ENCODE data around the gene TBCD.

The TBCD gene

GRCh38 chr17:82977606-82978005, 225.7 kb downstream of the TBCD start:
- Histone ChIP-seq H3K27ac (ENCODE audit: extremely low read depth, low read depth, low read length) (no peak overlapping the region), H3K9me3 (ENCODE audit: control insufficient read depth, insufficient read depth, low read depth, low read length) (no peaks in the 10 kb centered on the region), H3K4me1 (ENCODE audit: control insufficient read depth, insufficient read depth, low read length) (no peaks in the 10 kb centered on the region), H3K4me3 (ENCODE audit: low read depth, low read length) (no peak overlapping the region), H3K36me3 (ENCODE audit: control insufficient read depth in 2 of 2, insufficient read depth in 1 of 2, low read length in 2 of 2) (no peaks in the 10 kb centered on the region)
- POLR2A ChIA-PET: no interaction called here
- no peak for TF ChIP-seq ZNF169 (tag by site-specific recombination; IDR thresholded peaks at IDR 0.05)
- no peak for TF ChIP-seq ZBTB26 (tag by site-specific recombination; optimal IDR thresholded peaks at IDR 0.05)
- TF ChIP-seq ZNF341 (tag by site-specific recombination; IDR thresholded peaks at IDR 0.05; ENCODE audit: low read depth): peak; percentile 35; the same call in 1 of the 2 replicates
- TF ChIP-seq ZSCAN16 (tag by site-specific recombination; IDR thresholded peaks at IDR 0.05): no peak
- CTCF ChIA-PET: no interaction called here

DNA sequence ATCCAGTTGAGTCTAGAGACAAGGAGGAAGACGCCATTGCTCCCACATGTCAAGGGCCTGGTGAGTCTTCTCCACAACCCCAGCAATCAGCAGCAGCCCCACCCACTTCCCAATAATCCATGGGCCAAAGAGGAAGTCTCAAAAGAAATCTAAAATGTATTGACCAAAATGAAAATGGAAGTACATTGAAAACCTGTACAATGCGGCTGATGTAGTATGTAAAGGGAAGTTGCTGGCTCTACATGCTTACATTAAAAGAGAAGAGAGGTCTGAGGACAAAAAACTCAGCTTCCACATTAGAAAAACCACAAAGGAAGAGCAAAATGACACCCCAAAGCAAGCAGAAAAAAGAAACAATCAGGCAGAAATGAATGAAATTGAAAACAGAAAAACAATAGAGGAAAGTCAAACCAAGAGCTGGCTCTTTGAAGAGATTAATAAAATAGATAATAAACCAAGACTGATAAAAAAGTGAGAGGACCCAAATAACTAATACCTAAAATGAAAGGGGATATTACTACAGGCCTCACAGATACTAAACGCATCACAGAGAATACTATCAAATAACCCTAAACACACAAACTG, 227.0 kb downstream of the TBCD start:
- H3K4me3 ChIP-seq (ENCODE audit: low read depth, low read length): no peak overlapping the region
- no peaks in the 10 kb centered on the region for H3K9me3 ChIP-seq (ENCODE audit: control insufficient read depth, insufficient read depth, low read depth, low read length)
- TF ChIP-seq SCRT1 (tag by site-specific recombination; IDR thresholded peaks at IDR 0.05; ENCODE audit: borderline replicate concordance): no peak
- TF ChIP-seq, protein P1, sequence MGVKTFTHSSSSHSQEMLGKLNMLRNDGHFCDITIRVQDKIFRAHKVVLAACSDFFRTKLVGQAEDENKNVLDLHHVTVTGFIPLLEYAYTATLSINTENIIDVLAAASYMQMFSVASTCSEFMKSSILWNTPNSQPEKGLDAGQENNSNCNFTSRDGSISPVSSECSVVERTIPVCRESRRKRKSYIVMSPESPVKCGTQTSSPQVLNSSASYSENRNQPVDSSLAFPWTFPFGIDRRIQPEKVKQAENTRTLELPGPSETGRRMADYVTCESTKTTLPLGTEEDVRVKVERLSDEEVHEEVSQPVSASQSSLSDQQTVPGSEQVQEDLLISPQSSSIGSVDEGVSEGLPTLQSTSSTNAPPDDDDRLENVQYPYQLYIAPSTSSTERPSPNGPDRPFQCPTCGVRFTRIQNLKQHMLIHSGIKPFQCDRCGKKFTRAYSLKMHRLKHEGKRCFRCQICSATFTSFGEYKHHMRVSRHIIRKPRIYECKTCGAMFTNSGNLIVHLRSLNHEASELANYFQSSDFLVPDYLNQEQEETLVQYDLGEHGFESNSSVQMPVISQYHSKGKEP (tag by site-specific recombination; IDR thresholded peaks at IDR 0.05): no peak
- TF ChIP-seq ZNF366 (tag by site-specific recombination; conservative IDR thresholded peaks at IDR 0.05): no peak
- no peak for TF ChIP-seq ZNF670 (tag by site-specific recombination; IDR thresholded peaks at IDR 0.05; ENCODE audit: low read depth)
- no peak for TF ChIP-seq IKZF3 (tag by site-specific recombination; IDR thresholded peaks at IDR 0.05)
- TF ChIP-seq ZNF423 (tag by site-specific recombination; IDR thresholded peaks at IDR 0.05): no peak
- no peak for TF ChIP-seq ZNF791 (tag by site-specific recombination; IDR thresholded peaks at IDR 0.05)
- H3K27ac ChIP-seq (ENCODE audit: extremely low read depth, low read depth, low read length): no peak overlapping the region
- ChIA-PET CTCF (no interaction called here), POLR2A (no interaction called here)
- H3K4me1 ChIP-seq (ENCODE audit: control insufficient read depth, insufficient read depth, low read length): no peaks in the 10 kb centered on the region
- H3K36me3 ChIP-seq (ENCODE audit: control insufficient read depth in 2 of 2, insufficient read depth in 1 of 2, low read length in 2 of 2): no peaks in the 10 kb centered on the region

DNA sequence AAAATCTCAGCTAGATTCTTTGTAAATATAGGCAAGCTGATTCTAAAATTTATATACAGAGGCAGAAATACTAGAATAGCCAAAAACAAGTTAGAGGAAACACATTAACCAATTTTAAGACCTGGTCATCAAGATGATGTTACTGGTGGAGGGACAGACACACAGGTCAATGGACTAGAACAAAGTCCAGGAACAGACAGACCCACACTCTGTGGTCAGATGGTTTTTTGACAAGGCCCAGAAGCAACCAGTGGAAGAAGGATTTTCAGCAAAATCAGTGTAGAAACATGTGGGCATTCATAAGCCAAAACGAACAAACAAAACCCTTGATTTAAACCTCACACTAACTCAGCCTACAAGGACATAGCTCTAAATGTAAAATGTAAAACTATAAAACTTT, 227.9 kb downstream of the TBCD start:
- POLR2A ChIA-PET: no interaction called here
- no peaks in the 10 kb centered on the region for H3K4me1 ChIP-seq (ENCODE audit: control insufficient read depth, insufficient read depth, low read length)
- CTCF ChIA-PET: interaction anchor here (1.2 kb wide), 1 partner anchor 12 kb away, joined by 3 read pairs; no protein-coding TSS in a partner anchor
- no peak overlapping the region for H3K4me3 ChIP-seq (ENCODE audit: low read depth, low read length)
- no peaks in the 10 kb centered on the region for H3K36me3 ChIP-seq (ENCODE audit: control insufficient read depth in 2 of 2, insufficient read depth in 1 of 2, low read length in 2 of 2)
- TF ChIP-seq ZNF24 (tag by site-specific recombination; IDR thresholded peaks at IDR 0.05): no peak
- TF ChIP-seq ZBTB8A (tag by site-specific recombination; IDR thresholded peaks at IDR 0.05): no peak
- TF ChIP-seq ZNF132 (tag by site-specific recombination; IDR thresholded peaks at IDR 0.05; ENCODE audit: borderline replicate concordance): no peak
- TF ChIP-seq KLF10 (tag by site-specific recombination; IDR thresholded peaks at IDR 0.05): no peak
- TF ChIP-seq ZNF292 (tag by site-specific recombination; IDR thresholded peaks at IDR 0.05; ENCODE audit: borderline replicate concordance, low read depth): no peak
- TF ChIP-seq, protein P2, sequence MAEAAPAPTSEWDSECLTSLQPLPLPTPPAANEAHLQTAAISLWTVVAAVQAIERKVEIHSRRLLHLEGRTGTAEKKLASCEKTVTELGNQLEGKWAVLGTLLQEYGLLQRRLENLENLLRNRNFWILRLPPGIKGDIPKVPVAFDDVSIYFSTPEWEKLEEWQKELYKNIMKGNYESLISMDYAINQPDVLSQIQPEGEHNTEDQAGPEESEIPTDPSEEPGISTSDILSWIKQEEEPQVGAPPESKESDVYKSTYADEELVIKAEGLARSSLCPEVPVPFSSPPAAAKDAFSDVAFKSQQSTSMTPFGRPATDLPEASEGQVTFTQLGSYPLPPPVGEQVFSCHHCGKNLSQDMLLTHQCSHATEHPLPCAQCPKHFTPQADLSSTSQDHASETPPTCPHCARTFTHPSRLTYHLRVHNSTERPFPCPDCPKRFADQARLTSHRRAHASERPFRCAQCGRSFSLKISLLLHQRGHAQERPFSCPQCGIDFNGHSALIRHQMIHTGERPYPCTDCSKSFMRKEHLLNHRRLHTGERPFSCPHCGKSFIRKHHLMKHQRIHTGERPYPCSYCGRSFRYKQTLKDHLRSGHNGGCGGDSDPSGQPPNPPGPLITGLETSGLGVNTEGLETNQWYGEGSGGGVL (tag by site-specific recombination; IDR thresholded peaks at IDR 0.05): no peak
- TF ChIP-seq ZBTB26 (tag by site-specific recombination; optimal IDR thresholded peaks at IDR 0.05): no peak
- H3K9me3 ChIP-seq (ENCODE audit: control insufficient read depth, insufficient read depth, low read depth, low read length): no peaks in the 10 kb centered on the region
- H3K27ac ChIP-seq (ENCODE audit: extremely low read depth, low read depth, low read length): no peak overlapping the region

Data from HEK293 (cell line).